Measurements from ENCODE around the gene RRAGC. TPM values are rescaled to one million over a fixed set of nuclear protein-coding genes. Genes with fewer than 3 reads are reported as not detected.

RRAGC gene
- total RNA-seq, 1 donor from 2014 or later, result 32.7 TPM

- H3K4me3 ChIP-seq, result no peak overlapping the region
- DNase-seq, result no peak
- H3K27me3 ChIP-seq, result peaks cover 35% of the 10 kb centered on the region
- TF ChIP-seq CTCF (IDR thresholded peaks at IDR 0.05), result no peak
- intact Hi-C loops (cut with DNase I), result no loop called here
- H3K9me3 ChIP-seq, result peaks cover 9% of the 10 kb centered on the region
- no peaks in the 10 kb centered on the region for H3K4me1 ChIP-seq
- no peak for ATAC-seq
- no peaks in the 10 kb centered on the region for H3K36me3 ChIP-seq
- H3K27ac ChIP-seq, result no peak overlapping the region
Observed at GRCh38 chr1:38791164-38791515, 68.4 kb downstream of the RRAGC start.

GRCh38 chr1:38790422-38791163, 69.0 kb downstream of the RRAGC start:
- no peak for ATAC-seq
- H3K27ac ChIP-seq, result no peak overlapping the region
- no peak for DNase-seq
- no peaks in the 10 kb centered on the region for H3K36me3 ChIP-seq
- peaks cover 41% of the 10 kb centered on the region for H3K27me3 ChIP-seq
- H3K4me3 ChIP-seq, result no peak overlapping the region
- no peaks in the 10 kb centered on the region for H3K4me1 ChIP-seq
- no peak for TF ChIP-seq CTCF (IDR thresholded peaks at IDR 0.05)
- peaks cover 9% of the 10 kb centered on the region for H3K9me3 ChIP-seq
- intact Hi-C loops (cut with DNase I), result no loop called here

- Histone ChIP-seq H3K36me3 (no peaks in the 10 kb centered on the region), H3K27me3 (peaks cover 48% of the 10 kb centered on the region), H3K27ac (no peak overlapping the region), H3K4me3 (no peak overlapping the region), H3K9me3 (peaks cover 9% of the 10 kb centered on the region), H3K4me1 (no peaks in the 10 kb centered on the region)
- ATAC-seq (no peak), DNase-seq (no peak)
- TF ChIP-seq CTCF (IDR thresholded peaks at IDR 0.05), result no peak
- intact Hi-C loops (cut with DNase I), result no loop called here
Observed at GRCh38 chr1:38789498-38790169, 69.9 kb downstream of the RRAGC start.

DNA sequence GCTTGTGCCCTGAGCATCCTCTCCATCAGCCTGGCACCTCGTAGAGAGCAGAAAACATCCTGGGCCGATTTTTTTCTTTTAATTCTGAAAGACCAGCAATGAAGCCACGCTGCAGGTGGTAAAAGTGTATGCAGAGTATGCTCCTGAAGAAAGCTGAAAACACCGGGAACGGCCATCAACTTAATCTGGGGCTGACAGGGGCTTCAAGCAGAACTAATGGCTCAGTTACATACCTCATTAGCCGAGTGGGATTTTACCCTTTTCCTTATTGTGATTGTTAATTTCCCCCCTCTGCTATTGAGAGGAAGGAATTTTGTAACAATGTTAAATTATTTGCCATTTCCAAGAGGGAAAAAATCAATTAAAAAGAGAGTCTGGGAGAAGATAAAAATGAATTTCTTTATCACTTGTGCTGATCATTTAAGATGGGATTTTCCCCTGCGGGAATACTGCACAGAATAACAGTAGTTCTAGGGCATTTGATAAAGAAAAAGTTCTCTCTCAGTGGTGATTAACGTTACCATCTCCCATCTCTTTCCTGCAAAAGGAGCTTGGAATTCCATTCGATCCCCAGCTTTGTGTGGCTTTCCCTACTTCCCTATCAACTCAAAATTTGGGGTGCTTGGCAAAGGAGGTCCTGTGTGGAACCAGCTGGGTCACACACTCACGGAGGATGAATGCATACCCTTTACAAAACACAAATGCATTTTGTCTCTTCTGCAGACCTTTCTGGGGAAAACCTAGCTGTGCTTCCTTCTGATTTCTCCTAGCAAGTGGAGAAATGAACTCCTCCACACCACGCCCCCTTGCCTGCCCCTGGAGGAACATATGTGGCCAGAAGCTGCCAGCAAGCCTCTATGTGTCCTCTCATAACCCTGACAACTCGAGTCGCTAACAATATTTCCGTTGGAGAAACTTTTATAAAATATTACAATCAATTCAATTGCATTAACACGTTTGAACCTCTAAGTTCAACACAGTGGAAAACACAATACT, 70.9 kb downstream of the RRAGC start:
- no peak for DNase-seq
- Histone ChIP-seq H3K4me1 (no peaks in the 10 kb centered on the region), H3K36me3 (no peaks in the 10 kb centered on the region), H3K4me3 (no peak overlapping the region), H3K27ac (no peak overlapping the region), H3K27me3 (peaks cover 58% of the 10 kb centered on the region), H3K9me3 (peaks cover 9% of the 10 kb centered on the region)
- intact Hi-C loops (cut with DNase I), result no loop called here
- TF ChIP-seq CTCF (IDR thresholded peaks at IDR 0.05), result no peak
- ATAC-seq, result no peak

Other genes with a start within 250 kb of the RRAGC start
- gene MYCBP, start 13.6 kb upstream of the RRAGC start, total RNA-seq, result 12.9 TPM
- not detected for gene GJA9, start 21.8 kb upstream of the RRAGC start, total RNA-seq
- 1.1 TPM for gene RHBDL2, start 82.1 kb upstream of the RRAGC start, total RNA-seq
- gene AKIRIN1, start 131.5 kb upstream of the RRAGC start, total RNA-seq, result 49.8 TPM
- 154 TPM for gene NDUFS5, start 166.6 kb upstream of the RRAGC start, total RNA-seq